ENCODE data around the gene ATXN1. TPM values are rescaled to one million over a fixed set of nuclear protein-coding genes. Genes with fewer than 3 reads are reported as not detected.

The ATXN1 gene
- total RNA-seq, 1 experiment from 2014 or later: 25.6 TPM

- DNase-seq (ENCODE audit: low spot score): no peak
- POLR2A ChIA-PET (ENCODE audit: low non-redundant PET): no interaction called here
- Histone ChIP-seq H3K36me3 (ENCODE audit: insufficient read depth, low read length, poor library complexity, severe bottlenecking) (no peaks in the 10 kb centered on the region), H3K27me3 (replicated peaks; ENCODE audit: insufficient read depth, low read depth, low read length, poor library complexity) (no peaks in the 10 kb centered on the region), H3K27ac (ENCODE audit: low read depth, low read length, poor library complexity, severe bottlenecking) (no peak overlapping the region), H3K9me3 (ENCODE audit: low read depth, low read length, poor library complexity, severe bottlenecking) (no peaks in the 10 kb centered on the region), H3K4me3 (ENCODE audit: low read depth, low read length, poor library complexity, severe bottlenecking) (no peak overlapping the region), H3K4me1 (ENCODE audit: insufficient read depth, low read length, poor library complexity, severe bottlenecking) (peaks cover 39% of the 10 kb centered on the region)
- CTCF ChIA-PET: no interaction called here
- no TSS peak for BruUV-seq (replicated peaks)
- no peak for TF ChIP-seq EZH2 (IDR thresholded peaks at IDR 0.05; ENCODE audit: borderline replicate concordance, low read depth, low read length, poor library complexity, severe bottlenecking)
- no peak for TF ChIP-seq CTCF (conservative IDR thresholded peaks at IDR 0.05; ENCODE audit: low read depth, low read length)
- intact Hi-C loops (cut with micrococcal nuclease; ENCODE audit: unreplicated experiment): no loop called here
Measured at GRCh38 chr6:16743664-16744210, 17.5 kb downstream of the ATXN1 start.

GRCh38 chr6:16742116-16742515, 19.1 kb downstream of the ATXN1 start:
- intact Hi-C loops (cut with micrococcal nuclease; ENCODE audit: unreplicated experiment): no loop called here
- no peak for DNase-seq (ENCODE audit: low spot score)
- no TSS peak for BruUV-seq (replicated peaks)
- ChIA-PET POLR2A (ENCODE audit: low non-redundant PET) (no interaction called here), CTCF (no interaction called here)
- no peaks in the 10 kb centered on the region for H3K36me3 ChIP-seq (ENCODE audit: insufficient read depth, low read length, poor library complexity, severe bottlenecking)
- H3K4me3 ChIP-seq (ENCODE audit: low read depth, low read length, poor library complexity, severe bottlenecking): no peak overlapping the region
- no peak for TF ChIP-seq CTCF (conservative IDR thresholded peaks at IDR 0.05; ENCODE audit: low read depth, low read length)
- no peak for TF ChIP-seq EZH2 (IDR thresholded peaks at IDR 0.05; ENCODE audit: borderline replicate concordance, low read depth, low read length, poor library complexity, severe bottlenecking)
- H3K27me3 ChIP-seq (replicated peaks; ENCODE audit: insufficient read depth, low read depth, low read length, poor library complexity): no peaks in the 10 kb centered on the region
- peaks cover 43% of the 10 kb centered on the region for H3K4me1 ChIP-seq (ENCODE audit: insufficient read depth, low read length, poor library complexity, severe bottlenecking)
- no peak overlapping the region for H3K27ac ChIP-seq (ENCODE audit: low read depth, low read length, poor library complexity, severe bottlenecking)
- H3K9me3 ChIP-seq (ENCODE audit: low read depth, low read length, poor library complexity, severe bottlenecking): no peaks in the 10 kb centered on the region

GRCh38 chr6:16741112-16742016, 19.9 kb downstream of the ATXN1 start:
- H3K4me3 ChIP-seq (ENCODE audit: low read depth, low read length, poor library complexity, severe bottlenecking): no peak overlapping the region
- no TSS peak for BruUV-seq (replicated peaks)
- no peak for TF ChIP-seq CTCF (conservative IDR thresholded peaks at IDR 0.05; ENCODE audit: low read depth, low read length)
- no peak for TF ChIP-seq EZH2 (IDR thresholded peaks at IDR 0.05; ENCODE audit: borderline replicate concordance, low read depth, low read length, poor library complexity, severe bottlenecking)
- no peak overlapping the region for H3K27ac ChIP-seq (ENCODE audit: low read depth, low read length, poor library complexity, severe bottlenecking)
- peaks cover 45% of the 10 kb centered on the region for H3K4me1 ChIP-seq (ENCODE audit: insufficient read depth, low read length, poor library complexity, severe bottlenecking)
- POLR2A ChIA-PET (ENCODE audit: low non-redundant PET): no interaction called here
- DNase-seq (ENCODE audit: low spot score): no peak
- no peaks in the 10 kb centered on the region for H3K27me3 ChIP-seq (replicated peaks; ENCODE audit: insufficient read depth, low read depth, low read length, poor library complexity)
- H3K36me3 ChIP-seq (ENCODE audit: insufficient read depth, low read length, poor library complexity, severe bottlenecking): no peaks in the 10 kb centered on the region
- no peaks in the 10 kb centered on the region for H3K9me3 ChIP-seq (ENCODE audit: low read depth, low read length, poor library complexity, severe bottlenecking)
- CTCF ChIA-PET: no interaction called here
- intact Hi-C loops (cut with micrococcal nuclease; ENCODE audit: unreplicated experiment): no loop called here
